Stimulated activated CD4-positive, alpha-beta T cell treated with anti-CD3 and anti-CD28 coated beads, Interleukin-1b, Interleukin-23, amount 100 ng/mL, for 4 hours (primary cell): ENCODE data around the gene GIPC1.
"Not testable (repeated sequence)": the region's sequence is repeated elsewhere in the genome, so short reads cannot be mapped to it uniquely, and the experiment has no call there.

Experiments
- DNase-seq, 2 donors: peaks; one replicate each; pipeline ENCODE4 v3.0.0-alpha.2; 2020; ENCODE audit warnings: low read depth in 2 of 2

Gene GIPC1

DNA sequence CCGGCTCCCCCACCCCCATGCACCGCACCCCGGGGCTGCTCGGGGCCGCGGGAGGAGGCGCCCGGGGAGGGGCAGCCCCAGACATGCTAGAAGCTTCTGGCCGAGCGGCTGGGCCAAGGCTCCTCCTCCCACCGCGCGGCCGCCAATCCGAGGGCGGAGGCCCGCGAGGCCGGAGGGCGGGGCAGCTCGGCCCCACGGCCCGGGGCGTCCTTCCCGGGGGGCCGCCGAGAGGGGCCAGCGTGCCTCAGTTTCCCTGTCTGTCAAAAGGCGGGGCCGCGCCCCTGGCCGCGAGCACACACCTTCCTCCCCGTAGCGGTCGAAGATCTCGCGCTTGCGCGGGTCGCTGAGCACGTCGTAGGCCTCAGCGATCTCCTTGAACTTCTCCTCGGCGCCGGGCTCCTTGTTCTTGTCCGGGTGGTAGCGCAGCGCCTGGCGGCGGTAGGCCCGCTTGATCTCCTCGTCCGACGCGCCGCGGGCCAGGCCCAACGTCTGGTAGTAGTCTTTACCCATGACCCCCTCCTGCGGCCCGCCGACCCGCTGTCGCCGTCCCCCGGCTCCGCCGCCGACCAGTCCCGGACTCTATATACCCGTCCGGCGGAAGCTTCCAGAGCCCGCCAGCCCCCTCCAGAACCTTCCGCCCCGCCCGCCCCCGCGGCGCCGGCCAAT is 22.0 kb upstream of the GIPC1 start, which contains the start of gene DNAJB1:
TSS of gene DNAJB1 (minus strand) at position 558 of the 666 bp plus-strand sequence. CDS start at position 510, 48 bp downstream.
- DNase-seq, result peak in 1 of 2 donors; percentile 64

DNA sequence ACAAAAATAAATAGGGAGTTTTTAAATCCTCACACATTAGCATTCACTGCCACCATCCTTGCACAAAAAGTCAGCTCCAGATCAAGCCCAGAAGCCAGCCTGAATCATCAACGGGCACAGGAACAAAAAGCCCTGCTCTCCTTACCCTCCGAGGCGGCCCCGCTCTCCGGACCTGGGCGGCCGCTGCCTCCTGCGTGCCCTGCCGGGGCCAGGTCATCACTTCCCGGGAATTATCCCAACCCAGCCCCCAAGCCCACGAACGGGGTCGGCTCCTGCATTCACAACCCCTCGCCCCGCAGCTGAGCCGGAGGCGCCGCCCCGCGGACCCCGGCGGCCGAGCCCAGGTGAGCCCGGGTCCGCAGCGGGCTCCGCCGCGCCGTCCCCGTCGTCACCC is 21.5 kb upstream of the GIPC1 start:
- no peak for DNase-seq

DNA sequence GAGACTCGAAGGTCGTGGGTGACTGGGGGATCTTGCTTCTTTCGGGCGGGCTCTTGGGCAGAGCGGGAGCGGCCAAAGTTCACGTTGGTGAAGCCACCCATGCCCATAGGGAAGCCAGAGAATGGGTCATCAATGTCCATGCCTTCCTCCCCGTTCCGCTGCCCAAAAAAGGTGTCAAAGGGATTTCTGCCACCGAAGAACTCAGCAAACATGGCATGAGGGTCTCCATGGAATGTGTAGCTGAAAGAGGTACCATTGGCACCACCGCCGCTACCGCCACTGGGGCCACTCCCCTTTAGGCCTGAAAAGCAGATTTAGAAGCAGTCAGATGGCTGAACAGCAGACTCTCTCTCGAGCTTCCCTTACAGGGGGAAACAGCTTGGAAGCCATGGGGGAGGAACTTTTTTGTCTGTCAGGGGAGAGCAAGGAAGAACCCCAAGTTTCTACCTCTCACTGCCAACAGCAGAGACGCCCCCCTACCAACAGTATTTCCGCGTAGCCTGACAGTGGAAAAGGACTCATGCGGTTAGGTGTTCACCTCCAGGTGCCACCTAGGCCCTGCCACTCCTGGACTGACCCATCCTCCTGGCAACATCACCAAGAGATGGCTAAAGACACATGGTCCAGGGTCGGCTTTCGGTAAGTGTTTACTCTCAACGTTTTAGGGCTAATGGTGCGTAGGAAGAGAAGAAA is 21.0 kb upstream of the GIPC1 start:
- no peak for DNase-seq

DNA sequence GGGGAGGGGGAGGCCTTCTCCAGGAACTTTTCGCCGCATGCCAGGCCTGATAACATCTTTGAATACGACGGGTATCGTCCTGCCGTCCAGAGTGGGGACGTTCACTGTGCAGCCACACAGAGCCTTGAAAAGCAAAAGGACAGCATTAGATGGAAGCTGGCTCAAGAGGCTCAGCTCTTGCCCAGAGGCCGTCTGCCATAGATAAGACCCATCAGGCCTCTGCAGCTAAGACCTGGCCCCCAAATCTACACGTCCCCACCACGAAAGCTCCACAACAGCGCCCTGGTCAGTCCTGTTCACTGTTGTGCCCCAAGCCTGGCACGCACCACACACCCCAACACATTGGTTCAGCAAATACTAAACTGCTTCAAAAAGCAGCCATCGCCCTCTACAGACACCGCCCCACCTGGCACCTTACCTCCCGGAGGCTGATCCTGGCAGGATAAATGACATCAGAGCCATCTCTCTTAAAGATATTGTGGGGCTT is 20.2 kb upstream of the GIPC1 start:
- no peak for DNase-seq

DNA sequence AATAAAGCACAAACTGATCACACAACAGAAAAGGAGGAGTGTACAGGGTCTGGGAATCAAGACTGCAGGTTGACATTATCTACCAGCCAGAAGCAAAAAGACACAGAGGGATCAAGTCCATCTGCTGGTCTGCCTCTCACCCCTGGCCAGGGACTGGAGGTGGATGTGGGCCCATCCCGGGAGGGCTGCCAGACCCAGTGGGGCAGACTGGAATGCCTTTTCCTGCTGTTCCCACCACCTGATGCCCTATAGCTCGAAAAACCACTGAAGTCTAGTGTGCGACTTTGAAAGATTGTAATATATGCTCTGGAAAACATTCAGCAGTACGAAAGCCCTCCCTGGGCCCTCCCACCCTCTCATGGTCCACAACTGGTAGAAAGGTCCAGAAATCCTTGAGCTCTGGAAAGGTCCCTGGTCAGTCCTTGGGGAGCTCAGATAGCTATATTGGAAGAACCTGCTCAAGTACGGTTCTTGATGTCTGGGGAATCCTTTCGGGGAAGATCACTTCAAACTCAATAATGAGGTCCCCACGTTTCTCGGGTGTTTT is 19.6 kb upstream of the GIPC1 start:
- no peak for DNase-seq

DNA sequence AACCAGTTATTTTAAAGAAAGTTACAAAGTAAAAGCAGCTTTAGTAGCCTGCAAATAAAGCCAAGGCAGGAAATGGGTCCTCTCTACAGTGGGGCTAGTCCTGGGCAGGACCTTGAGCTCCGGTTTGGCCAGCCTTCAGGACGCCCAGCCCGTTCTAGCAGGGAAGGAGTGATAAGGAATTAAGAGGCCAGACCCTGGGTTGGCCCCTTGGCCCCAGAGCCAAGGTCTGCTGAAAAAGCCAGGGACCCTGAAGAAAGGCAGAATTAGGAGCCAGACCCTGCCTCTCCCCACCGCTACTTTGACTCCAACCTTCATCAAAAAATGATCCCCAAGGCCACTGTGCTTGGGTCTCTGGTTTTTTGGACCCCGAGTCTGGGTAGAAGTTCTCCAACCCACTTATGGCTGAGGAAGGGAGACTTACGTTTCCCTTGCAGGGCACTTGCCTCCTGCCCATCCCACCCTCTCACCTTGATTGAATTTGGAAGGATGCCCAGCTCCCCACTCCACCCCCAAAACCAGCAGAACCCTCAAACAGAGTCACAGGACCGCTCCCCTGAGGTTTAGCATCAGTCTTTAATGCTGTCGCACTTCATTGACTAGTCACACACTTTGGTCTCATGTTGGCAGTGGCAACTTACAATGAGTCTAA is 18.4 kb upstream of the GIPC1 start:
- no peak for DNase-seq

DNA sequence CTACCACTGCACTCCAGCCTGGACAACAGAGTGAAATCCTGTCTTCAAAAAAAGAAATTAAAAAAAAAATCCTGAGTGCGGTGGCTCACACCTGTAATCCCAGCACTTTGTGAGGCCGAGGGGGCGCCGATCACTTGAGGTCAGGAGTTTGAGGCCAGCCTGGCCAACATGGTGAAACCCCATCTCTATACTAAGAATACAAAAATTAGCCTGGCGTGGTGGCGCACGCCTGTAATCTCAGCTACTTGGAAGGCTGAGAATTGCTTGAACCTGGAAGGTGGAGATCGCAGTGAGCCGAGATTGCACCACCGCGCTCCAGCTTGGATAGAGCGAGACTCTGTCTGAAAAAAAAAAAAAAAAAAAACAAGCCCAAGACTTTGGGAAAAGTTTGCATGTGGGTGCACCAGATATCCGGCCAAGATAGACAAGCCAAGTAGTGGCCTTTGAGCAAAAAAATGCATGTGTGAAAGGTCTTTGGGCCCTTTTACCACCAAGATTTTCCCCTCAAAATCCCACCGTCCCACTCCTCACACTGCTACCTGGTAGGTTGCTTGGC is 16.6 kb upstream of the GIPC1 start:
- no peak for DNase-seq

DNA sequence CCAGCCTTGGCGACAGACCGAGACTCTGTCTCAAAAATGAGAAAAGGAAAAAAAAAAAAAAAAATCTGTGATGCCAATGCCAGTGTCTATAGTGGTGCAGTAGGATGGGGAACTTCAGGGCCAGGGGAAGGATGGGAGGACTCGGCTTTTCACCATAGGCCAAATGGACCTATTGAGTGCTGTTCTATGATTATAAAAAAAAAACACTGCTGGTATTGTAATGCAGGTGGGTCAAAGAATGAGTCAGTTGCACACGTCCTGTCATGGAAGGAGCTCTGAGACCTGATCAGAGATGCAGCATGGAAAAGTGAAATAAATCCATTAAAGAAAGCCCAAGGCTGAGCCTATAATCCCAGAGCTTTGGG is 15.3 kb upstream of the GIPC1 start:
- DNase-seq, result no peak

DNA sequence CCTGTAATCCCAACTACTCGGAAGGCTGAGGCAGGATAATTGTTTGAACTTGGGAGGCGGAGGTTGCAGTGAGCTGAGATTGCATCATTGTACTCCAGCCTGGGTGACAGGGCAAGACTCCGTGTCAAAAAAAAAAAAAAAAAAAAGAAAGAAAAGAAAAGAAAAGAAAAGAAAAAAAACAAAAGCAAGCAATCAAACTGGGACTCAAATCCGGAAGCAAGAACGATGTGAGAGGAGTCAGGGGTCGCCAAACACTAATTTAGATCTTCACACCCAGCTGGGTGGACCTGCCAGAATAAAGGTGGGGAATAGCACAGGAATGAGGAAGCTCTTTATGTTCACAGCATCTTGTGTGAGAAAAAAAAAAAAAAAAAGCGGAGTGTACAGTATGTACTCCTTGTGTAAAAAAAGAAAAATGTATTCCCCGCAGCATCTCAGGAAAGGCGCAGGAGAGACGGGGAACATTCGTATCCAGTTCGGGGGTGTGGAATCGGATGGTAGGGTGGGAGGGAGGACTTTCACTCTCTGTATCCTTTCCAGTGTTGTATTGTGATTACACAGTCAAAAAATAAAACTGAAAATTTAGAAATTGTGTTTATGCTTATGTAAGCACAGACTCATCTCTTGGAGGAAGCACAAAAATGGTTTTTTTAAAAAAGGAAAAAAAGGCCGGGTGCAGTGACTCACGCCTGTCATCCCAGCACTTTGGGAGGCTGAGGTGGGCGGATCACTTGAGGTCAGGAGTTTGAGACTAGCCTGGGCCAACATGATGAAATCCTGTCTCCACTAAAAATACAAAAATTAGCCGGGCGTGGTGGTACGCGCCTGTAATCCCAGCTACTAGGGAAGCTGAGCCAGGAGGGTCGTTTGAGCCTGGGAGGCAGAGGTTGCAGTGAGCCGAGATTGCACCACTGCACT is 14.6 kb upstream of the GIPC1 start:
- no peak for DNase-seq

DNA sequence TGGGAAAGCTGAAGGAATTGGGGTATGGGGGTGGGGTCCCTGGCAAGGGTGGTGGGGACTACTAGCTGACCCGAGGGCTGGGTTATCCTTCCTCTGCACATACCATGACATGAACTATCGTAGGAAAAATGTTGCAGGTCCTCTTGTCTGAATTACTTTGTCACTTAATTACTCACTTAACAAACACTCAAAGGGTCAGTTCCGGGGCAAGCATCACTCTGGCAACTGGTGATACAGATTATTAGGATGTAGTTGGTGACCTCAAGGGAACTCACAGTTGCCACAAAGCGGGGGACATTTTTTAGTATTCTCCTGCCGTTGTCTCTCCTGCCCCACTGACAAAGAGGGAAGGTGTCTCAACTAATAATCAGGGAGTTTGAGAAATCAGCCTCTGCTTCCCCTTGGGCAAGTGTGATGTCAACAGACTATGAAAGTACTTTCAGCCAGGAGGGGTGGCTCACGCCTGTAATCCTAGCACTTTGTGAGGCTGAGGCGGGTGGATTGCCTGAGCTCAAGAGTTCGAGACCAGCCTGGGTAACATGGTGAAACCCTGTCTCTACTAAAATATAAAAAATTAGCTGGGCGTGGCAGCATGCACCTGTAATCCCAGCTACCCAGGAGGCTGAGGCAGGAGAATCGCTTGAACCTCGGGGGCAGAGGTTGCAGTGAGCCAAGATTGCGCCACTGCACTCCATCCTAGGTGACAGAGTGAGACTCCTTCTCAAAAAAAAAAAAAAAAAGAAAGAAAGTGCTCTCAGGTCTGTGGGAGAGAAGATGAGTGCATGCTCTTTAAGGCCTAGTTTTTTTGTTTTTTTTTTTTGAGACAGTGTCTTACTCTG is 12.0 kb upstream of the GIPC1 start:
- DNase-seq, result no peak

DNA sequence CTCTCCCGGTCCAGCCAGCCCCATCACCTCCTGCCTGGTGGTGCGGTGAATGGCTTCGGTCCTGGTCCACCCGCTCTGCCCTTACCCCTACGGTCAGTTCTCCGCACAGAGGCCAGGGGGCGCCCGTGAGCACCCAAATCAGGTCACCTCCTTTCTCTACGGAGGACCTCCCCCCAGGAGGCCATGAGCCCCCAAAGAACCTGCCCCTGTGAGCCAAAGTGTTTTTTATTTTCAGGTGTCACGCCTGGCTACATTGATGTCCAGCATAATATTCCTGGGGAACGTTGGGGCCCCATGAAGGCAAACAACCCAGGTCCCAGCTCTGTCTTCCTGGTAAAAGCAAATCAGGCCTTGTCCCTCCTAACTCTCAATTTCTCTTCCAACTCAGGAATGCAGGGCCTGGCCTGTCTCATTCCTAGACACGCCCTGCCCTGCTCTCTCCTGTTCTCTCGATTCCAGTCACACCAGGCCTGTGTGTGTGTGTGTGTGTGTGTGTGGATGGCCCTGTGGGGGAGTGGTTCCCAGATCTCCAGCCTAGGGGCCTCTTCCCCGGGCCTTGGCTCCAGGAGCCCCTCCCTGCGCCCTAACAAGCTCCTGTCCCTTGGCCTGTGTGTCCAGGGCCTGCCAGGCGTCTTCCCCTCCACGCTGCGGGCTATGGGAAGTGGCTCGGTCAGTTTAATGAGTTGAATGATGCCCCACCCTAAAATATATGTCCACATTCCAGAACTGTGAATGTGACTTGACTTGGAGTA is 9.7 kb upstream of the GIPC1 start:
- DNase-seq, result peak; percentile 63 to 67

DNA sequence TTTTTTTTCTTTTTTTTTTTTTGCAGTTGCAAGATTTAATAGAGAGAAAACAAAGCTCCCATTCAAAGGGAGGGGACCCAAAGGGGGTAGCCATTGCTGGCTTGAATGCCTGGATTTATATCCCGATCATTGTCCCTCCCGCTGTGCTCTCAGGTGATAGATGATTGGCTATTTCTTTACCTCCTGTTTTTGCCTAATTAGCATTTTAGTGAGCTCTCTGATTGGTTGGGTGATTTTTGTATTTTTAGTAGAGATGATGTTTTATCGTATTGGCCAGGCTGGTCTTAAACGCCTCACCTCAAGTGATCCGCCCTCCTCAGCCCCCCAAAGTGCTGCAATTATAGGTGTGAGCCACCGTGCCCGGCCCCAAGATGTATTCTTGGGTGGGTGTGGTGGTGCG is 8.6 kb upstream of the GIPC1 start:
- not testable (repeated sequence) for DNase-seq

DNA sequence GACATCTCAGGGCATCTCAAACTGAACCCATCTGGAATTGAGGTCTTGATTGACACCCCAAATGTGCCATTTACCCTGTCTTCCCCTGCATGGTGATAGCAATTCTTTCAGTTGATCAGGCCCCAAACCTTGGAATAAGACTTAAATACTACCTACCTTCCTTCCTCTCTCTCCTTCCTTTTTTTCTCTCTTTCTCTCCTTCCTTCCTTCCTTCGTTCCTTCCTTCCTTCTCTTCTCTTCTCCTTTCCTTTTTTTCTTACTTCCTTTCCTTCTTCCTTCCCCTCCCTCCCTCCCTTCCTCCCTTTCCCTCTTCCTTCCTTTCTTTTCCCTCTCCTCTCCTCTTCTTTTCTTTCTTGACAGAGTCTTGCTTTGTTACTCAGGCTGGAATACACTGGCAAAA is 7.4 kb upstream of the GIPC1 start:
- no peak for DNase-seq

DNA sequence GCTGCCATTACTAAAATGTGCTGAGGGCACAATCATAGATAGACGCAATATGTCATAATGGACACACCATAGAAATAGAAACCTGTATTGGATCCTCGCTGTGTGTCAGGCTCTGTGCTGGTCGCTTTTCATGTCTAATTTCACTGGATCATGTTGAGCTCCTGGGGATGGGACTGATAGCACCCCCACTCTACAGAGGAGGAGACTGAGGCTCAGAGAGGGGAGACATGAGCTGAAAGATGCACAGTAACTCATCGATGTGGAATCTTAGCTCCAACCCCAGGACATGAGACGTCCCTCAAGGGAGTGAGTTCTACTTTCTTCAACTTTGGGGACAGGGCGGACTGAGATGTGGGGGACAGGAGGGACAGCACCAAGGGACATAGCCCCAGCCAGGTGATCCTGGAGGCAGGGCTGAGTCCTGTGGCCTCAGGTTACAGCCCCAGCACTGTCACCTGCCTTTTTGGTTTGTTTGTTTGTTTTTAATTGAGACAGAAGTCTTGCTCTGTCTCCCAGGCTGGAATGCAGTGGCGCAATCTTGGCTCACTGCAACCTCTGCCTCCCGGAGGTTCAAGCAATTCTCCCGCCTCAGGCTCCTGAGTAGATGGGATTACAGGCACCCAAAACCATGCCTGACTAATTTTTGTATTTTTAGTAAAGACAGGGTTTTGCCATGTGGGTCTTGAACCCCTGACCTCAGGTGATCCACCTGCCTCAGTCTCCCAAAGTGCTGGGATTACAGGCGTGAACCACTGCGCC is 6.6 kb upstream of the GIPC1 start:
- no peak for DNase-seq

DNA sequence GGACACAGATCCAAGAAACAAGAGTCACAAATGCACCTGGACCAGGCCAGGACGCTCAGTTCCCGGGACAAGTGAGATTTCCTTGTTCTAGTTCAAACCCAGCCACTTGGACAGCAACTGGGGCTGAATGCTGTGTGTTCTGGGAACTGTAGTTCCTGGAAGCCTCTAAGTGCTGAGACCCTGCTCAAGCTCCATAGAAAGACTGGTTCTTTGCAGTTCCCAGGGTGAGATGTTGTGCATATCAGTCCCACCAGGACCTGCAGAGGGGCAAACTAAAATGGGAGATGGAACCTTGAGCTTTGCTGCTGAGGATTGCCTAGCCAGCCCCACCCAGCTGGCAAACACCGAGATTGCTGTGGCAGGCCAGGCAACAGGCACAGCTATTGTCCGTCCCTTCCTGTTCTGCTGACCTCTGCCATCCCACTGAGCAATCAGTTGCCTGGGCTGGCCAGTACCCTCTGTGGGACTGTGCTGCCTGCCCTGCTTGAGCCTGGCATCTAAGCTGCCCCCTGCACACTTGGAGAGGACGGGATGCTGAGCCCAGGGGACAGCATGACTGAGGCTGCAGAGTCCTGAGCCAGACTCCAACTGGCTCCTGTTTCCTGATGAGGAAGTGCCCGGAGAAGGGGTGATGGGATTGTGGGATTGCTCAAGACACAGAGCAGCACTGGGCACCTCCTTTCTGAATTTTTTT is 1.4 kb upstream of the GIPC1 start:
- no peak for DNase-seq

DNA sequence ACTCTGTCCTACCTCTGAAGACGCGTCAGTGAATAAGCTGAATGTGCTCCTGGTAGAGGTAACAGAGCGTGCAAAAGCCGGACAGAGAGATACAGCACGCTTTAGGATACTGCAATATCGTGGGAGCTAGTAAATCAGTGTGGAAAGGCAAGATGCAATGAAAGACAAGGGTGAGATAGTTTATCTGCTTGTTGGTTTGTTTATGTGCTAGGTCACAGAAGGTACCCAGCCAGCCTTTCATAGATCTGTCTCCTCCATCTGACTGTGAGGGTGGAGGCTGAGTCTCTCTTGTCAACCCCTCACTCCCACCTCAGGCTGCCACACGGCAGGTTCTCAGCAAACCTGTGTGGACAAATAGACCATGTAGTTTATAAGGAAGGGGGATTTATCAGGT is 904 bp upstream of the GIPC1 start:
- DNase-seq, result no peak

DNA sequence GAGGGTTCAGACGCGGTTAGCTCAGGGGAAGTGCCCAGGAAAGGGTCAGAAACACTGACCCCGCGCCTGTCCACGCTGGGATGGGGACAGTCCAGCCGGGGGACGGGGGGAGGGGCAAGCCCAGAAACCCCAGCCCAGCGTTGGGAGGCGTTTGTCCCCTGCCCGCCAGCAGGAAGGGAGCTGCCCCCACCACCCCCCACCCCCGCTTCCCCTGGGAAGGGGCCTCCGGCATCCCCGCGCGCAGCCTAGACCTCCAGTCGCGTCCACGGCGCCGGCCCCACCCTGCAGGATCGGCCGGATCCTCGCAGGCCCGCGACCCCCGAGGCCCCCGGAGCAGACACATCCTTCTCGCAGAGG is 277 bp downstream of the GIPC1 start:
- no peak for DNase-seq

DNA sequence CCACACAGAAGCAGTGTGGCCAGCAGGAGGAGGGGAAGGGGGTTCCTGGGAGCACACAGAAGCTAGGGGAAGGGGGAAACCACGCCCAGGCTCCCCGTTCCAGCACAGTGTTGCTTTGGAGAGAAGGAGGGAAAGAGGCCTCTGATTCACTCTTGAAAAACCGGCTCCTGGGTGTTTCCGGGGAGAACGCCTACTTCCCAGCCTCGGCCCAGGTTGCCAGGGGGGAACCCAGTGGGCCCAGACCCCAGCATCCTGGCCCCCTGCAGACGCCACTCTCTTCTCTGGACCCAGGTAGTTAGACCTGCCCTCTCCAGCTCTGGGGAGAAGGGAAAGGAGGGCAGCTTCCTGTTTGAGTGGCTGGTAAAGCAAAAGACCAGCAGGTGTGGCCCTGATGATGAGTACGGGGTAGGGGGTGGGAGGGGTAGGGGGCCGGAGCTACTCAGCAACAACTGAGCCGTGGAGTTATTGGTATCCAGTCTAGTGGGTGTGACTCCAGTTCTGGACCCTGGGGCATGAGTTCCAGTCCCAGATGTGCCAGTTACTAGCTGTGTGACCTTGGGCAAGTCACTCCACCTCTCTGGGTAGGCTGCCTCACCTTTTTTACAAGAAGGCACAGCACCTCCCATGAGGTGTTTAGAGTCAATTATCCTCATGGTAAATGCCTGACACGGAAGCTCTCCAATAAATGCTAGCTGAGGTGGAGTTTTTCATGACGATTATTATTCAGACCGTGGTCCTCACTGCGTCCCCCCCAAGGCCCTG is 836 bp downstream of the GIPC1 start:
- no peak for DNase-seq
